GM23338 (cell line): ENCODE data around the gene KCNK1. TPM values are rescaled to one million over a fixed set of nuclear protein-coding genes. Genes with fewer than 3 reads are reported as not detected.

ENCODE experiments used
- ATAC-seq: fragments of 200-7000 bp; cut with Tn5 transposase; 3 replicates; pipeline ENCODE4 v1.9.1; 2020
- DNase-seq: peaks from one replicate; pipeline ENCODE4 v3.0.0-alpha.2; 2015; ENCODE audit warnings: low spot score
- H2AFZ ChIP-seq: fragments of 200-600 bp; sonication (generic); 2 replicates; pipeline ENCODE4 v1.8.0; 2016; ENCODE audit warnings: antibody characterized with exemption, mild to moderate bottlenecking, moderate library complexity
- H3F3A ChIP-seq: fragments of 200-600 bp; sonication (generic); replicated peaks from 2 replicates; pipeline ENCODE4 v1.8.0; 2017; ENCODE audit warnings: antibody characterized with exemption, mixed run types, low read depth
- H3K27ac ChIP-seq: fragments of 200-600 bp; sonication (generic); 2 replicates; pipeline ENCODE4 v1.6.1; 2016; ENCODE audit warnings: low read depth
- H3K27me3 ChIP-seq: fragments of 200-600 bp; sonication (generic); 2 replicates; pipeline ENCODE4 v1.8.0; 2016; ENCODE audit warnings: mild to moderate bottlenecking, mixed run types, moderate library complexity; ENCODE audit not compliant: insufficient read depth
- H3K36me3 ChIP-seq: fragments of 200-600 bp; sonication (generic); 2 replicates; pipeline ENCODE4 v1.8.0; 2016; ENCODE audit warnings: mild to moderate bottlenecking; ENCODE audit not compliant: insufficient read depth
- H3K4me1 ChIP-seq: fragments of 200-600 bp; sonication (generic); 2 replicates; pipeline ENCODE4 v1.8.0; 2016; ENCODE audit warnings: mild to moderate bottlenecking, moderate library complexity; ENCODE audit not compliant: insufficient read depth
- H3K4me2 ChIP-seq: fragments of 200-600 bp; sonication (generic); 2 replicates; pipeline ENCODE4 v1.7.1; 2017; ENCODE audit warnings: mixed run types
- H3K4me3 ChIP-seq: fragments of 200-600 bp; sonication (generic); 2 replicates; pipeline ENCODE4 v1.6.1; 2016; ENCODE audit warnings: mixed run types
- H3K79me2 ChIP-seq: fragments of 200-600 bp; sonication (generic); replicated peaks from 2 replicates; pipeline ENCODE4 v1.8.0; 2017; ENCODE audit warnings: mild to moderate bottlenecking; ENCODE audit not compliant: insufficient read depth
- H3K9me2 ChIP-seq: fragments of 200-600 bp; sonication (generic); 2 replicates; pipeline ENCODE4 v1.8.0; 2017; ENCODE audit not compliant: insufficient read depth
- H4K20me1 ChIP-seq: fragments of 200-600 bp; sonication (generic); replicated peaks from 2 replicates; pipeline ENCODE4 v1.8.0; 2017; ENCODE audit warnings: mild to moderate bottlenecking; ENCODE audit not compliant: insufficient read depth
- H3K27ac Mint-ChIP-seq: 2 replicates; pipeline ENCODE4 v1.8.0; 2020; ENCODE audit warnings: inconsistent platforms, mild to moderate bottlenecking, moderate library complexity, mixed read lengths
- H3K27me3 Mint-ChIP-seq: 3 replicates; pipeline ENCODE4 v1.8.0; 2022; ENCODE audit warnings: low read depth, mild to moderate bottlenecking, moderate library complexity, mixed read lengths, inconsistent platforms; ENCODE audit not compliant: insufficient read depth, poor library complexity
- H3K36me3 Mint-ChIP-seq: 3 replicates; pipeline ENCODE4 v1.8.0; 2021; ENCODE audit warnings: low read depth, mild to moderate bottlenecking, inconsistent platforms, moderate library complexity, mixed read lengths
- H3K4me1 Mint-ChIP-seq: 3 replicates; pipeline ENCODE4 v1.8.0; 2020; ENCODE audit warnings: mild to moderate bottlenecking, inconsistent platforms, mixed read lengths
- H3K4me3 Mint-ChIP-seq: 3 replicates; pipeline ENCODE4 v1.8.0; 2021; ENCODE audit warnings: moderate library complexity, mild to moderate bottlenecking, inconsistent platforms, mixed read lengths
- H3K9me3 Mint-ChIP-seq: 3 replicates; pipeline ENCODE4 v1.8.0; 2020; ENCODE audit warnings: moderate library complexity, mild to moderate bottlenecking, inconsistent platforms, mixed read lengths
- ETS1 ChIP-seq: IDR thresholded peaks from 2 replicates; pipeline ENCODE4 v1.6.1; 2016; ENCODE audit warnings: antibody characterized with exemption
- EZH2 ChIP-seq: fragments of 200-600 bp; sonication (generic); IDR thresholded peaks from one replicate; pipeline ENCODE4 v1.8.0; 2017; ENCODE audit warnings: antibody characterized with exemption, mild to moderate bottlenecking, low read depth; ENCODE audit not compliant: unreplicated experiment
- JUNB ChIP-seq: IDR thresholded peaks from one replicate; pipeline ENCODE4 v1.6.1; 2016; ENCODE audit warnings: antibody characterized with exemption; ENCODE audit not compliant: unreplicated experiment
- NANOG ChIP-seq: IDR thresholded peaks from 2 replicates; pipeline ENCODE4 v1.6.1; 2016; ENCODE audit warnings: antibody characterized with exemption, borderline replicate concordance
- POLR2AphosphoS5 ChIP-seq: IDR thresholded peaks from 2 replicates; pipeline ENCODE4 v1.6.1; 2016; ENCODE audit warnings: antibody characterized with exemption, low read depth
- STAT1 ChIP-seq: IDR thresholded peaks from one replicate; pipeline ENCODE4 v1.6.1; 2016; ENCODE audit warnings: antibody characterized with exemption; ENCODE audit not compliant: unreplicated experiment
- ZNF331 ChIP-seq: fragments of 250-450 bp; sonication (Bioruptor Pico); IDR thresholded peaks from 2 replicates; pipeline ENCODE4 v1.5.0; 2020; ENCODE audit warnings: low read depth, mild to moderate bottlenecking, moderate library complexity
- ZNF462 ChIP-seq: fragments of 250-450 bp; sonication (Bioruptor Pico); IDR thresholded peaks from 2 replicates; pipeline ENCODE4 v1.5.0; 2020; ENCODE audit warnings: mild to moderate bottlenecking, moderate library complexity
- polyA plus RNA-seq: library from polyadenylated mRNA; unstranded; fragments of >200 nt; fragmentation: Nextera tagmentation; extraction: Ambion mirVana; gene quantifications from 2 replicates; pipeline ENCODE4 v1.2.1, GENCODE V29; 2016
- total RNA-seq: library from RNA; depleted of rRNA; stranded (reverse); fragments of >200 nt; shearing (Covaris generic); gene quantifications from 2 replicates; pipeline ENCODE4 v1.2.3, GENCODE V29; 2014
- TF ChIP-seq, protein P1 (sequence below): IDR thresholded peaks from one replicate; pipeline ENCODE4 v1.6.1; 2018; ENCODE audit warnings: antibody characterized with exemption; ENCODE audit not compliant: unreplicated experiment

Gene KCNK1
- total and polyA plus RNA-seq, 2 experiments from 2014 or later = 10.1 to 12.7 TPM

DNA sequence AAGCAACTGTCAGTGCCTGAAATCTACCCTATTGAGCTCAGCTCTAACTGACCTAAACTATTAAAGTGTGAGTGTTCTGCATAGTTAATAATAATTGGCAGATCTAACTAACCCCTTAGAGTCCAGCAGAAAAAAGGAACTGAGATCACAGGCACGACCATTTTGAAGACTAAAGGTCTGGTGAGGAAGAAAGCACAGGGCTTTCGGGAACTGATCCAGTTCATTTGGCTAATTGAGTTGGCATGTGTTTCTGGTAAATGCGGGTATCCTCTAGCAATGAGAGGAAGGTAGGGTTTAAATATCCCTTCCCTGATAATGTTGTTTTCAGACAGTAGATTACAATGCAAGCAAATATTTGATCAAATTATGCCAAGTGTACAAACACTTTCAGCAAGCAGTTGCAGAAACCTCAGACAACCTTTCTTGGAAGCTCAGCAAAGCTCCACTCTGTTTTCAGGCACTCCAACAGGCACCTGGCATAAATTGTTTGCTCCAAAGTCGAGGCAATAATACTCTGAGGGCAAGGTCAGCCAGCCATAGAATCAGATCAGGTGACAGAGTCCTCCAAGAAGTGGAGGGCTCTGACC lies 100.8 kb downstream of the KCNK1 start:
- no peak for TF ChIP-seq POLR2AphosphoS5
- no peak for TF ChIP-seq JUNB
- no peak for TF ChIP-seq EZH2
- TF ChIP-seq ETS1 = no peak
- TF ChIP-seq ZNF331 (CRISPR knock-in tag) = no peak
- Histone ChIP-seq H3K36me3 (no peaks in the 10 kb centered on the region), H2AFZ (no peak overlapping the region), H3K4me2 (no peak overlapping the region), H3K27ac (no peak overlapping the region), H3K4me1 (no peaks in the 10 kb centered on the region), H3K9me2 (peaks cover 5% of the 10 kb centered on the region; the same call in 1 of the 2 replicates), H3K79me2 (no peaks in the 10 kb centered on the region), H3F3A (no peaks in the 10 kb centered on the region), H3K4me3 (no peak overlapping the region), H3K27me3 (no peaks in the 10 kb centered on the region), H4K20me1 (no peaks in the 10 kb centered on the region)
- DNase-seq (no peak), ATAC-seq (no peak)
- H3K4me1 Mint-ChIP-seq = no peaks in the 10 kb centered on the region; the same call in 2 of the 3 replicates
- no peak overlapping the region for H3K27ac Mint-ChIP-seq
- no peaks in the 10 kb centered on the region for H3K36me3 Mint-ChIP-seq
- H3K9me3 Mint-ChIP-seq = peaks cover 13% of the 10 kb centered on the region; the same call in 1 of the 3 replicates
- no peak overlapping the region for H3K4me3 Mint-ChIP-seq
- H3K27me3 Mint-ChIP-seq = peaks cover 7% of the 10 kb centered on the region

DNA sequence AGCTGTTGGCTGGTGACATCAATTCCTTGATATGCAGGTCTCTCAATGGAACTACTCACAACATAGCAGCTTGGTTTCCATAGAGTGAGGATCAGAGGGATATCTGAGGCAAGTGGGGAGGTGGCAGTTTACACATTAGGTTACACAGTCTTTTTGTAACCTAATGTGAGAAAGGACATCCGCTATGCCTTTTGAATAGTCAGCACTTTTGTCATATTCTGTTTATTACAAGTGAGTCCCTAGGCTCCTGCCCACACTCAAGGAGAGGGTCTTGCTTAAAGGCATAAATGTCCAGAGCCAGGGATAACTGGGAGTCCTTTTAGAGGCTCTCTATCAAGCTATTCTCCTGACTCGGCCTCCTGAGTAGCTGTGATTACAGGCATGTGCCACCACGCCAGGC lies 104.2 kb downstream of the KCNK1 start:
- Histone ChIP-seq H3K79me2 (no peaks in the 10 kb centered on the region), H3K9me2 (no peaks in the 10 kb centered on the region), H3K4me1 (no peaks in the 10 kb centered on the region), H3K27ac (no peak overlapping the region), H3K4me3 (no peak overlapping the region), H3K36me3 (no peaks in the 10 kb centered on the region), H2AFZ (no peak overlapping the region), H3K4me2 (no peak overlapping the region), H4K20me1 (no peaks in the 10 kb centered on the region), H3K27me3 (no peaks in the 10 kb centered on the region), H3F3A (no peaks in the 10 kb centered on the region)
- Mint-ChIP-seq H3K9me3 (no peaks in the 10 kb centered on the region), H3K27me3 (peaks cover 11% of the 10 kb centered on the region), H3K36me3 (no peaks in the 10 kb centered on the region), H3K4me1 (peaks cover 11% of the 10 kb centered on the region), H3K4me3 (no peak overlapping the region), H3K27ac (no peak overlapping the region)
- ATAC-seq = no peak
- DNase-seq = no peak
- TF ChIP-seq ZNF331 (CRISPR knock-in tag) (no peak), ZNF462 (CRISPR knock-in tag) (no peak), NANOG (no peak), POLR2AphosphoS5 (no peak), ETS1 (no peak), STAT1 (no peak), EZH2 (no peak)
- TF ChIP-seq, protein P1, sequence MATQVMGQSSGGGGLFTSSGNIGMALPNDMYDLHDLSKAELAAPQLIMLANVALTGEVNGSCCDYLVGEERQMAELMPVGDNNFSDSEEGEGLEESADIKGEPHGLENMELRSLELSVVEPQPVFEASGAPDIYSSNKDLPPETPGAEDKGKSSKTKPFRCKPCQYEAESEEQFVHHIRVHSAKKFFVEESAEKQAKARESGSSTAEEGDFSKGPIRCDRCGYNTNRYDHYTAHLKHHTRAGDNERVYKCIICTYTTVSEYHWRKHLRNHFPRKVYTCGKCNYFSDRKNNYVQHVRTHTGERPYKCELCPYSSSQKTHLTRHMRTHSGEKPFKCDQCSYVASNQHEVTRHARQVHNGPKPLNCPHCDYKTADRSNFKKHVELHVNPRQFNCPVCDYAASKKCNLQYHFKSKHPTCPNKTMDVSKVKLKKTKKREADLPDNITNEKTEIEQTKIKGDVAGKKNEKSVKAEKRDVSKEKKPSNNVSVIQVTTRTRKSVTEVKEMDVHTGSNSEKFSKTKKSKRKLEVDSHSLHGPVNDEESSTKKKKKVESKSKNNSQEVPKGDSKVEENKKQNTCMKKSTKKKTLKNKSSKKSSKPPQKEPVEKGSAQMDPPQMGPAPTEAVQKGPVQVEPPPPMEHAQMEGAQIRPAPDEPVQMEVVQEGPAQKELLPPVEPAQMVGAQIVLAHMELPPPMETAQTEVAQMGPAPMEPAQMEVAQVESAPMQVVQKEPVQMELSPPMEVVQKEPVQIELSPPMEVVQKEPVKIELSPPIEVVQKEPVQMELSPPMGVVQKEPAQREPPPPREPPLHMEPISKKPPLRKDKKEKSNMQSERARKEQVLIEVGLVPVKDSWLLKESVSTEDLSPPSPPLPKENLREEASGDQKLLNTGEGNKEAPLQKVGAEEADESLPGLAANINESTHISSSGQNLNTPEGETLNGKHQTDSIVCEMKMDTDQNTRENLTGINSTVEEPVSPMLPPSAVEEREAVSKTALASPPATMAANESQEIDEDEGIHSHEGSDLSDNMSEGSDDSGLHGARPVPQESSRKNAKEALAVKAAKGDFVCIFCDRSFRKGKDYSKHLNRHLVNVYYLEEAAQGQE = no peak
